Loucy (cell line): Measurements from ENCODE around the gene EIF3M.

Source experiments
- EZH2phosphoT487 ChIP-seq: fragments of 200-600 bp; IDR thresholded peaks from 2 replicates; pipeline ENCODE4 v1.6.1; 2018; ENCODE audit warnings: antibody characterized with exemption, mild to moderate bottlenecking, moderate library complexity, borderline replicate concordance
- TF ChIP-seq, protein P1 (sequence below): fragments of 200-600 bp; sonication (generic); conservative IDR thresholded peaks from 2 replicates; pipeline ENCODE4 v1.5.1; 2014; ENCODE audit warnings: mild to moderate bottlenecking, antibody characterized with exemption, low read length

DNA sequence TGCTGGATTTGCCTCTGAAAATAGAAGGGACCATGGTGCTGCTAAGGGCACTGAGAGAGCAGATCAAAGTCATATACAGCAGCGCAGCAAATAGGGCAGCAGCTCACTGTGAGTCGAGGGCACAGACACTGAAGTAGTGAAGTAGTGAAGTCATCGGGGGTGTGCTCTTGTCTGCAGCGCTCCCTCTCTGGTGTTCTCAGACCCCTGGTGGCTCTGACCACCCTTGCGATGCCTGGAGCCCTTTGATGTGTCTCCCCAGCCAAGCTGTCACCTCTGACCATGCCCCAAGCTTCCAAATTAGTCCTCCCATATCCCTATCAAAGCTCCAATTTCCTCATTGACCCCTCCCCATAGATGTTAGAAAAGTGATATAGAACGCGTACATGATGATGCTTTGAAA is 27.7 kb upstream of the EIF3M start:
- TF ChIP-seq, protein P1, sequence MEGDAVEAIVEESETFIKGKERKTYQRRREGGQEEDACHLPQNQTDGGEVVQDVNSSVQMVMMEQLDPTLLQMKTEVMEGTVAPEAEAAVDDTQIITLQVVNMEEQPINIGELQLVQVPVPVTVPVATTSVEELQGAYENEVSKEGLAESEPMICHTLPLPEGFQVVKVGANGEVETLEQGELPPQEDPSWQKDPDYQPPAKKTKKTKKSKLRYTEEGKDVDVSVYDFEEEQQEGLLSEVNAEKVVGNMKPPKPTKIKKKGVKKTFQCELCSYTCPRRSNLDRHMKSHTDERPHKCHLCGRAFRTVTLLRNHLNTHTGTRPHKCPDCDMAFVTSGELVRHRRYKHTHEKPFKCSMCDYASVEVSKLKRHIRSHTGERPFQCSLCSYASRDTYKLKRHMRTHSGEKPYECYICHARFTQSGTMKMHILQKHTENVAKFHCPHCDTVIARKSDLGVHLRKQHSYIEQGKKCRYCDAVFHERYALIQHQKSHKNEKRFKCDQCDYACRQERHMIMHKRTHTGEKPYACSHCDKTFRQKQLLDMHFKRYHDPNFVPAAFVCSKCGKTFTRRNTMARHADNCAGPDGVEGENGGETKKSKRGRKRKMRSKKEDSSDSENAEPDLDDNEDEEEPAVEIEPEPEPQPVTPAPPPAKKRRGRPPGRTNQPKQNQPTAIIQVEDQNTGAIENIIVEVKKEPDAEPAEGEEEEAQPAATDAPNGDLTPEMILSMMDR, result no peak
- no peak for TF ChIP-seq EZH2phosphoT487
